Stomach (tissue), 9 donors: Measurements from ENCODE around the gene FHOD3. TPM values are rescaled to one million over a fixed set of nuclear protein-coding genes. Genes with fewer than 3 reads are reported as not detected.

Experiments
- DNase-seq, 2 donors: peaks; one replicate each; pipeline versions ENCODE4 v3.0.0 to v3.0.0-alpha.2; 2013 to 2019
- H3K27ac ChIP-seq, 5 donors: fragments of 200-600 bp in 4 of 5; sonication (generic) in 4 of 5; one replicate each; pipeline ENCODE4 v1.5.1; 2013 to 2019; ENCODE audit warnings: mild to moderate bottlenecking in 1 of 5, moderate library complexity in 1 of 5
- H3K27me3 ChIP-seq, 3 donors: fragments of 200-600 bp; sonication (generic); one replicate each; pipeline ENCODE4 v1.5.1; 2017 to 2019; ENCODE audit warnings: mixed run types in 1 of 3
- H3K36me3 ChIP-seq, 4 donors: fragments of 200-600 bp; sonication (generic); 1 replicate in 3 of 4; 2 replicates in 1 of 4; pipeline ENCODE4 v1.5.1; 2016 to 2019
- H3K4me1 ChIP-seq, 4 donors: fragments of 200-600 bp; sonication (generic); one replicate each; pipeline ENCODE4 v1.5.1; 2016 to 2019
- H3K4me3 ChIP-seq, 4 donors: fragments of 200-600 bp; sonication (generic) in 3 of 4; one replicate each; pipeline ENCODE4 v1.5.1; 2016 to 2019; ENCODE audit warnings: mild to moderate bottlenecking in 1 of 4
- H3K9me3 ChIP-seq, 4 donors: fragments of 200-600 bp; sonication (generic); one replicate each; pipeline ENCODE4 v1.5.1; 2016 to 2019
- CTCF ChIP-seq, 7 experiments: fragments of 450-650 bp in 4 of 7; fragments of 200-600 bp in 3 of 7; sonication (generic) in 3 of 7; IDR thresholded peaks; one replicate each; pipeline ENCODE4 v1.5.1; 2016 to 2019; ENCODE audit warnings: antibody characterized with exemption in 7 of 7, control low read depth in 2 of 7, mild to moderate bottlenecking in 1 of 7
- EP300 ChIP-seq: sonication (generic); formaldehyde crosslinking; IDR thresholded peaks from one replicate; pipeline ENCODE4 v1.6.1; 2017; ENCODE audit warnings: antibody characterized with exemption
- POLR2A ChIP-seq, 4 donors: fragments of 450-650 bp; IDR thresholded peaks; one replicate each; pipeline ENCODE4 v1.6.1; 2016; ENCODE audit warnings: antibody characterized with exemption in 4 of 4, control low read depth in 2 of 4, mild to moderate bottlenecking in 1 of 4, moderate library complexity in 1 of 4
- POLR2AphosphoS5 ChIP-seq, 3 donors: sonication (generic); formaldehyde crosslinking; IDR thresholded peaks; one replicate each; pipeline ENCODE4 v1.6.1; 2016; ENCODE audit warnings: antibody characterized with exemption in 3 of 3
- WGBS, 5 donors: extraction: QIAGEN DNeasy Blood & Tissue Kit in 3 of 5; methylation state at CpG; one replicate each; pipeline versions ENCODE4 v1.1.5 to v1.1.7; 2013 to 2018; 5-methylcytosine and 5-hydroxymethylcytosine counted together
- intact Hi-C: fragments of 100-400 bp; cut with DNase I; formaldehyde crosslinking; loops from one replicate; pipeline ENCODE4 v1.15.1; 2023; ENCODE audit warnings: low total_unique reads
- polyA plus RNA-seq, 3 donors: library from polyadenylated mRNA; stranded (reverse); fragments of 200-250 nt; gene quantifications; one replicate each; pipeline ENCODE4 v1.2.3, GENCODE V29; 2013
- total RNA-seq, 5 donors: library from RNA; depleted of rRNA; stranded (reverse); fragments of >200 nt; gene quantifications; one replicate each; pipeline versions ENCODE4 v1.1.0 to v1.2.3, GENCODE V29; 2014 to 2016
- donor health status: healthy with polysubstance abuse.
- donor health status: Bipolar disorder and iron deficiency.
- donor health status: healthy.

Gene FHOD3
- total and polyA plus RNA-seq, 8 donors = under 0.01 to 9.1 (median 4.6) TPM

- DNase-seq = no peak
- Histone ChIP-seq H3K9me3 (no peaks in the 10 kb centered on the region), H3K36me3 (no peaks in the 10 kb centered on the region), H3K4me1 (no peaks in the 10 kb centered on the region), H3K27ac (no peak overlapping the region), H3K4me3 (no peak overlapping the region), H3K27me3 (no peaks in the 10 kb centered on the region)
- TF ChIP-seq CTCF (IDR thresholded peaks at IDR 0.05) (no peak), EP300 (no peak), POLR2AphosphoS5 (IDR thresholded peaks at IDR 0.05) (no peak), POLR2A (IDR thresholded peaks at IDR 0.05) (no peak)
- 79 to 92% (median 89%) methylated on average over 2 of the region's 2 CpGs for WGBS, 5 donors
- intact Hi-C loops = no loop called here
Observed at GRCh38 chr18:36401462-36401861, 103.9 kb downstream of the FHOD3 start.

GRCh38 chr18:36402765-36403396, 105.4 kb downstream of the FHOD3 start:
- intact Hi-C loops = no loop called here
- Histone ChIP-seq H3K9me3 (no peaks in the 10 kb centered on the region), H3K27ac (no peak overlapping the region), H3K4me3 (no peak overlapping the region), H3K36me3 (no peaks in the 10 kb centered on the region), H3K27me3 (no peaks in the 10 kb centered on the region), H3K4me1 (no peaks in the 10 kb centered on the region)
- WGBS, 5 donors = 48 to 78% (median 64%) methylated on average over 8 of the region's 8 CpGs
- TF ChIP-seq EP300 (no peak), POLR2A (IDR thresholded peaks at IDR 0.05) (no peak)
- DNase-seq = peak in 1 of 2 donors; percentile 75

- TF ChIP-seq POLR2AphosphoS5 (IDR thresholded peaks at IDR 0.05) = no peak
- intact Hi-C loops = no loop called here
Observed at GRCh38 chr18:36403896-36404820, 106.6 kb downstream of the FHOD3 start.

GRCh38 chr18:36405611-36406010, 108.1 kb downstream of the FHOD3 start:
- Histone ChIP-seq H3K9me3 (no peaks in the 10 kb centered on the region), H3K27me3 (no peaks in the 10 kb centered on the region), H3K27ac (no peak overlapping the region), H3K4me3 (no peak overlapping the region), H3K4me1 (no peaks in the 10 kb centered on the region), H3K36me3 (no peaks in the 10 kb centered on the region)
- TF ChIP-seq CTCF (IDR thresholded peaks at IDR 0.05) (no peak), POLR2AphosphoS5 (IDR thresholded peaks at IDR 0.05) (no peak), POLR2A (IDR thresholded peaks at IDR 0.05) (no peak), EP300 (no peak)
- intact Hi-C loops = no loop called here
- WGBS, 5 donors = 82 to 93% (median 84%) methylated on average over 2 of the region's 2 CpGs
- no peak for DNase-seq

More at GRCh38 chr18:36403896-36404820, 106.6 kb downstream of the FHOD3 start:
- no peak for DNase-seq
- WGBS, 5 donors = 74 to 97% (median 91%) methylated on average over 6 of the region's 6 CpGs
- H3K36me3 ChIP-seq = no peaks in the 10 kb centered on the region
- no peak overlapping the region for H3K27ac ChIP-seq
- H3K9me3 ChIP-seq = no peaks in the 10 kb centered on the region
- no peaks in the 10 kb centered on the region for H3K27me3 ChIP-seq
- no peaks in the 10 kb centered on the region for H3K4me1 ChIP-seq
- H3K4me3 ChIP-seq = no peak overlapping the region

GRCh38 chr18:36406805-36407204, 109.3 kb downstream of the FHOD3 start:
- intact Hi-C loops = no loop called here
- H3K9me3 ChIP-seq = no peaks in the 10 kb centered on the region
- TF ChIP-seq POLR2A (IDR thresholded peaks at IDR 0.05) (no peak), CTCF (IDR thresholded peaks at IDR 0.05) (no peak), POLR2AphosphoS5 (IDR thresholded peaks at IDR 0.05) (no peak), EP300 (no peak)
- H3K27me3 ChIP-seq = no peaks in the 10 kb centered on the region
- no peaks in the 10 kb centered on the region for H3K4me1 ChIP-seq
- H3K27ac ChIP-seq = no peak overlapping the region
- no peak for DNase-seq
- no peaks in the 10 kb centered on the region for H3K36me3 ChIP-seq
- no peak overlapping the region for H3K4me3 ChIP-seq
- 52 to 81% (median 64%) methylated on average over 5 of the region's 5 CpGs for WGBS, 5 donors
